Measurements from ENCODE around the gene CCDC40.
A peak's percentile ranks its signal among the peaks of the same experiment; 100 is the strongest.

CCDC40 gene

DNA sequence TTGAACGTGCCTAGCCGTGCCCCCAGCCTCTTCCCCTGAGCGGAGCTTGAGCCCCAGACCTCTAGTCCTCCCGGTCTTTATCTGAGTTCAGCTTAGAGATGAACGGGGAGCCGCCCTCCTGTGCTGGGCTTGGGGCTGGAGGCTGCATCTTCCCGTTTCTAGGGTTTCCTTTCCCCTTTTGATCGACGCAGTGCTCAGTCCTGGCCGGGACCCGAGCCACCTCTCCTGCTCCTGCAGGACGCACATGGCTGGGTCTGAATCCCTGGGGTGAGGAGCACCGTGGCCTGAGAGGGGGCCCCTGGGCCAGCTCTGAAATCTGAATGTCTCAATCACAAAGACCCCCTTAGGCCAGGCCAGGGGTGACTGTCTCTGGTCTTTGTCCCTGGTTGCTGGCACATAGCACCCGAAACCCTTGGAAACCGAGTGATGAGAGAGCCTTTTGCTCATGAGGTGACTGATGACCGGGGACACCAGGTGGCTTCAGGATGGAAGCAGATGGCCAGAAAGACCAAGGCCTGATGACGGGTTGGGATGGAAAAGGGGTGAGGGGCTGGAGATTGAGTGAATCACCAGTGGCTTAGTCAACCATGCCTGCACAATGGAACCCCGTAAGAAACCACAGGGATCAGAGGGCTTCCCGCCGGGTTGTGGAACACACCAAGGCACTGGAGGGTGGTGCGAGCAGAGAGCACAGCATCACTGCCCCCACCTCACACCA is 65.7 kb downstream of the CCDC40 start:
- Histone ChIP-seq H3K4me3 (peak overlapping the region; percentile 82), H4K20me1 (no peaks in the 10 kb centered on the region), H3K36me3 (no peaks in the 10 kb centered on the region), H3K4me2 (peak overlapping the region; percentile 96), H3K4me1 (peaks cover 46% of the 10 kb centered on the region), H3K27ac (peak overlapping the region; percentile 84), H3K27me3 (no peaks in the 10 kb centered on the region), H3K9ac (peak overlapping the region; percentile 86), H3K9me3 (no peaks in the 10 kb centered on the region)
- no peak for TF ChIP-seq Cebpa-rat (IDR thresholded peaks at IDR 0.05)

DNA sequence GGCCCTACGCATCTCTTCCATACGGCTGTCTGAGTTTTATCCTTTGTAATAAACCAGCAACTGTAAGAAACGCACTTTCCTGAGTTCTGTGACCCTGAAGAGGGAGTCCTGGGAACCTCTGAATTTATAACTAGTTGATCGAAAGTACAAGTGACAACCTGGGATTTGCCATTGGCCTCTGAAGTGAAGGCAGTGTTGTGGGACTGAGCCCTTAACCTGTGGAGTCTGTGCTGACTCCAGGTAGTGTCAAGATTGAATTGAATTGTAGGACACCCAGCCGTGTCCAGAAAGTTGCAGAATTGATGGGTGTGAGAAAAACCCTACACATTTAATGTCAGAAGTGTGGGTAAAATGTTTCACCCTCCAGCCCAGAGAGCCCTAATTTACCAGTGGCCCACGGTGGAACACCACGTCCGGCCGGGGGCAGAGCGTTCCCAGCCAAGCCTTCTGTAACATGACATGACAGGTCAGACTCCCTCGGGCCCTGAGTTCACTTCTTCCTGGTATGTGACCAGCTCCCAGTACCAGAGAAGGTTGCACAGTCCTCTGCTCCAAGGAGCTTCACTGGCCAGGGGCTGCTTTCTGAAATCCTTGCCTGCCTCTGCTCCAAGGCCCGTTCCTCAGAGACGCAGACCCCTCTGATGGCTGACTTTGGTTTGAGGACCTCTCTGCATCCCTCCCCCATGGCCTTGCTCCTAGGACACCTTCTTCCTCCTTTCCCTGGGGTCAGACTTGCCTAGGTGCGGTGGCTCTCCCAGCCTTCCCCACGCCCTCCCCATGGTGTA is 66.4 kb downstream of the CCDC40 start:
- no peaks in the 10 kb centered on the region for H3K9me3 ChIP-seq
- peaks cover 46% of the 10 kb centered on the region for H3K4me1 ChIP-seq
- H3K36me3 ChIP-seq: no peaks in the 10 kb centered on the region; the same call in 1 of the 2 replicates
- H3K9ac ChIP-seq: peak overlapping the region; percentile 86
- no peaks in the 10 kb centered on the region for H4K20me1 ChIP-seq
- H3K4me2 ChIP-seq: peak overlapping the region; percentile 96
- H3K27me3 ChIP-seq: no peaks in the 10 kb centered on the region
- no peak overlapping the region for H3K27ac ChIP-seq
- H3K4me3 ChIP-seq: peak overlapping the region; percentile 82
- TF ChIP-seq Cebpa-rat (IDR thresholded peaks at IDR 0.05): no peak

DNA sequence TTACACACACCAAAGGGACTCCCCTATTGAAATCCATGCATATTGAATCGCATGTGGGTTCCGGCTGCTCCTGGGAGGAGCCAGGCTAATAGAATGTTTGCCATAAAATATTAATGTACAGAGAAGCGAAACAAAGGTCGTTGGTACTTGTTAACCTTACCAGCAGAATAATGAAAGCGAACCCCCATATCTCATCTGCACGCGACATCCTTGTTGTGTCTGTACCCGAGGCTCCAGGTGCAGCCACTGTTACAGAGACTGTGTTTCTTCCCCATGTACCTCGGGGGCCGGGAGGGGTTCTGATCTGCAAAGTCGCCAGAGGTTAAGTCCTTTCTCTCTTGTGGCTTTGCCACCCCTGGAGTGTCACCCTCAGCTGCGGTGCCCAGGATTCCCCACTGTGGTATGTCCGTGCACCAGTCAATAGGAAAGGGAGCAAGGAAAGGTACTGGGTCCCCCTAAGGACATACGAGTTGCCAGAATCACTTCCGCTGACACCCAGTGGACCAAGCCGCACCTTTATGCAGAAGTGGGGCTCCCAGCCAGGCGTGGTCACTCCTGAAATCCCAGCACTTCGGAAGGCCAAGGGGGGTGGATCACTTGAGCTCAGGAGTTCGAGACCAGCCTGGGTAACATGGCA is 67.1 kb downstream of the CCDC40 start:
- peaks cover 46% of the 10 kb centered on the region for H3K4me1 ChIP-seq
- no peaks in the 10 kb centered on the region for H3K27me3 ChIP-seq
- H3K9ac ChIP-seq: no peak overlapping the region
- no peaks in the 10 kb centered on the region for H4K20me1 ChIP-seq
- H3K4me3 ChIP-seq: no peak overlapping the region
- no peak overlapping the region for H3K27ac ChIP-seq
- H3K4me2 ChIP-seq: peak overlapping the region; percentile 96
- H3K9me3 ChIP-seq: no peaks in the 10 kb centered on the region
- no peak for TF ChIP-seq Cebpa-rat (IDR thresholded peaks at IDR 0.05)
- H3K36me3 ChIP-seq: peaks cover 3% of the 10 kb centered on the region; the same call in 1 of the 2 replicates

DNA sequence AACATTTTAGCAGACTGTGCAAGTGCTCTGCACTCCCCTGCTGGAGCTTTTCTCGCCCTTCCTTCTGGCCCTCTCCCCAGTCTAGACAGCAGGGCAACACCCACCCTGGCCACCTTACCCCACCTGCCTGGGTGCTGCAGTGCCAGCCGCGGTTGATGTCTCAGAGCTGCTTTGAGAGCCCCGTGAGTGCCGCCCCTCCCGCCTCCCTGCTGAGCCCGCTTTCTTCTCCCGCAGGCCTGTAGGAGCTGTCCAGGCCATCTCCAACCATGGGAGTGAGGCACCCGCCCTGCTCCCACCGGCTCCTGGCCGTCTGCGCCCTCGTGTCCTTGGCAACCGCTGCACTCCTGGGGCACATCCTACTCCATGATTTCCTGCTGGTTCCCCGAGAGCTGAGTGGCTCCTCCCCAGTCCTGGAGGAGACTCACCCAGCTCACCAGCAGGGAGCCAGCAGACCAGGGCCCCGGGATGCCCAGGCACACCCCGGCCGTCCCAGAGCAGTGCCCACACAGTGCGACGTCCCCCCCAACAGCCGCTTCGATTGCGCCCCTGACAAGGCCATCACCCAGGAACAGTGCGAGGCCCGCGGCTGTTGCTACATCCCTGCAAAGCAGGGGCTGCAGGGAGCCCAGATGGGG is 68.0 kb downstream of the CCDC40 start:
- Histone ChIP-seq H3K27me3 (no peaks in the 10 kb centered on the region), H3K4me3 (no peak overlapping the region), H3K9ac (no peak overlapping the region), H3K4me2 (no peak overlapping the region), H4K20me1 (peaks cover 4% of the 10 kb centered on the region; the same call in 1 of the 2 replicates), H3K27ac (no peak overlapping the region), H3K4me1 (peaks cover 43% of the 10 kb centered on the region), H3K9me3 (no peaks in the 10 kb centered on the region), H3K36me3 (peaks cover 6% of the 10 kb centered on the region; the same call in 1 of the 2 replicates)
- no peak for TF ChIP-seq Cebpa-rat (IDR thresholded peaks at IDR 0.05)

DNA sequence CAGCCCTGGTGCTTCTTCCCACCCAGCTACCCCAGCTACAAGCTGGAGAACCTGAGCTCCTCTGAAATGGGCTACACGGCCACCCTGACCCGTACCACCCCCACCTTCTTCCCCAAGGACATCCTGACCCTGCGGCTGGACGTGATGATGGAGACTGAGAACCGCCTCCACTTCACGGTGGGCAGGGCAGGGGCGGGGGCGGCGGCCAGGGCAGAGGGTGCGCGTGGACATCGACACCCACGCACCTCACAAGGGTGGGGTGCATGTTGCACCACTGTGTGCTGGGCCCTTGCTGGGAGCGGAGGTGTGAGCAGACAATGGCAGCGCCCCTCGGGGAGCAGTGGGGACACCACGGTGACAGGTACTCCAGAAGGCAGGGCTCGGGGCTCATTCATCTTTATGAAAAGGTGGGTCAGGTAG is 68.5 kb downstream of the CCDC40 start:
- Histone ChIP-seq H3K27me3 (no peaks in the 10 kb centered on the region), H3K4me1 (peaks cover 38% of the 10 kb centered on the region), H3K27ac (no peak overlapping the region), H3K9ac (no peak overlapping the region), H4K20me1 (peaks cover 6% of the 10 kb centered on the region; the same call in 1 of the 2 replicates), H3K4me3 (no peak overlapping the region), H3K4me2 (no peak overlapping the region), H3K36me3 (peaks cover 6% of the 10 kb centered on the region; the same call in 1 of the 2 replicates), H3K9me3 (no peaks in the 10 kb centered on the region)
- TF ChIP-seq Cebpa-rat (IDR thresholded peaks at IDR 0.05): no peak

DNA sequence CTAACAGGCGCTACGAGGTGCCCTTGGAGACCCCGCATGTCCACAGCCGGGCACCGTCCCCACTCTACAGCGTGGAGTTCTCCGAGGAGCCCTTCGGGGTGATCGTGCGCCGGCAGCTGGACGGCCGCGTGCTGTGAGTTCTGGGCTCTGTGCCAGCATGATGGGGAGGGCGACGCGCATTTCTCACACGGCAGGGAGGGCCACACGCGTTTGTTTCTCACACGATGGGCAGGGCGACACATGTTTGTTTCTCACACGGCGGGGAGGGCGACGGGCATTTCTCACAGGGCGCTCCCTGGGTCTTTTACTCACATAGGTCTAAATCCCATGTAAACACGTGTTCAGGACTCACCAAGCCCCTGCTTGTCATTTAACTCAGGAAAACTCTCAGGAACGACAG is 69.3 kb downstream of the CCDC40 start:
- Histone ChIP-seq H3K27ac (no peak overlapping the region), H4K20me1 (peaks cover 6% of the 10 kb centered on the region; the same call in 1 of the 2 replicates), H3K4me1 (peaks cover 30% of the 10 kb centered on the region), H3K4me2 (peak overlapping the region; percentile 19; the same call in 1 of the 2 replicates), H3K4me3 (no peak overlapping the region), H3K36me3 (peaks cover 6% of the 10 kb centered on the region; the same call in 1 of the 2 replicates), H3K27me3 (no peaks in the 10 kb centered on the region), H3K9me3 (no peaks in the 10 kb centered on the region), H3K9ac (no peak overlapping the region)
- no peak for TF ChIP-seq Cebpa-rat (IDR thresholded peaks at IDR 0.05)

DNA sequence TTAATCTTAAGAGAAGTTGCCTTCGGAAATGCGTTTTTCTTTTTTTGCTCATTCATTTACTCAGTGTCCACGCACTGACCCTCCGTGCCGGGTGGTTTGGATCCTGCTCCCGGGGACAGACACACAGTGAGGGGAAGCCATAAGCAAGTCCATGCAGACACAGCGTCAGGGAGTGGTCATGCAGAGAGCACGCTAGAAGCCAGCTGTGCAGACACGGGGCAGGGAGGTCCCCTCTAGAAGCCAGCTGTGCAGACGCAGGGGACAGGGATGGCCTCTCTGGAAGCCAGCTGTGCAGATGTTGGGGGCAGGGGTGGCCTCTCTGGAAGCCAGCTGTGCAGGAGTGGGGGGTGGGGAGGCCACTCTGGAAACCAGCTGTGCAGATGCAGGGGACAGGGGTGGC is 69.7 kb downstream of the CCDC40 start:
- peaks cover 27% of the 10 kb centered on the region for H3K4me1 ChIP-seq
- peaks cover 7% of the 10 kb centered on the region for H4K20me1 ChIP-seq

DNA sequence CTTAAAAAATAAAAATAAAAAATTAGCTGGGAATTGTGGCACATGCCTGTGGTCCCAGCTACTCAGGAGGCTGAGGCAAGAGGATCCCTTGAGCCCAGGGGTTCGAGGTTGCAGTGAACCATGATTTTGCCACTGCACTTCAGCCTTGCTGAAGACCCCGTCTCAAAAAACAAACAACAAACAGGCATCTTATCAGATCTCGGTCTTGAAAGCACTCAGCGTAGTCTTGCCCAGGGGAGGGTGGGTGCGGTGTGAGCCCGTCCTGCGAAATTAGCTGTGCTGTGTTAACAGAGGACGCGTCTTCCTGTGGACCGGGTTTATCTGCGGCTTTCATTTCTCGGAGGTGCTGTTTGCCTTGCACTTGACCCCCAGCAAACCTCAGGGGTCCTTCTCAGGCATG is 70.3 kb downstream of the CCDC40 start:
- Histone ChIP-seq H3K27me3 (no peaks in the 10 kb centered on the region), H3K4me2 (no peak overlapping the region), H4K20me1 (peaks cover 13% of the 10 kb centered on the region), H3K9ac (no peak overlapping the region), H3K4me1 (peaks cover 30% of the 10 kb centered on the region), H3K27ac (no peak overlapping the region), H3K9me3 (no peaks in the 10 kb centered on the region), H3K4me3 (no peak overlapping the region), H3K36me3 (peaks cover 6% of the 10 kb centered on the region; the same call in 1 of the 2 replicates)
- TF ChIP-seq Cebpa-rat (IDR thresholded peaks at IDR 0.05): no peak

More for the DNA sequence above, 69.7 kb downstream of the CCDC40 start:
- Histone ChIP-seq H3K27ac (no peak overlapping the region), H3K9me3 (no peaks in the 10 kb centered on the region), H3K36me3 (peaks cover 6% of the 10 kb centered on the region; the same call in 1 of the 2 replicates), H3K4me3 (no peak overlapping the region), H3K27me3 (no peaks in the 10 kb centered on the region), H3K4me2 (peak overlapping the region; percentile 19; the same call in 1 of the 2 replicates), H3K9ac (no peak overlapping the region)
- no peak for TF ChIP-seq Cebpa-rat (IDR thresholded peaks at IDR 0.05)

All from BLaER1 (cell line).